K562 (cell line): ENCODE measurements around the gene UIMC1. TPM values are rescaled to one million over a fixed set of nuclear protein-coding genes. Genes with fewer than 3 reads are reported as not detected.
A peak's percentile ranks its signal among the peaks of the same experiment; 100 is the strongest.

Source experiments
- ATAC-seq: fragments of 200-7000 bp; cut with Tn5 transposase; 3 replicates; pipeline ENCODE4 v1.9.1; 2020; ENCODE audit warnings: moderate library complexity
- Bru-seq: library from RNA; stranded (reverse); fragments of 400-500 nt; gene quantifications from one replicate; lab custom pipeline; 2021; lab: Mats Ljungman, UMichigan
- BruChase-seq, 2 experiments: library from RNA; stranded (reverse); fragments of 400-500 nt; gene quantifications; one replicate each; lab custom pipeline; 2021; lab: Mats Ljungman, UMichigan
- BruUV-seq: library from RNA; stranded (reverse); fragments of 400-500 nt; replicated peaks from 2 replicates; lab custom pipeline; 2021; lab: Mats Ljungman, UMichigan
- CTCF ChIA-PET: fragments of 300-600 bp; formaldehyde crosslinking; extraction: SDS; loops from one replicate; lab custom pipeline; 2021; ENCODE audit warnings: low intra/inter-chr PET ratio; lab: Yijun Ruan, JAX
- POLR2A ChIA-PET: fragments of 300-600, 350-650 bp; sonication (Branson Sonifier 250); formaldehyde crosslinking; extraction: SDS; loops from one replicate; lab custom pipeline; 2021; ENCODE audit warnings: antibody characterized with exemption, inconsistent platforms; lab: Yijun Ruan, JAX
- DNase-seq, 4 experiments: peaks; one replicate each; pipeline versions ENCODE4 v3.0.0 to v3.0.0-alpha.2; 2011 to 2018; ENCODE audit warnings: low spot score in 3 of 4, mixed read lengths in 3 of 4; ENCODE audit errors: extremely low read depth in 1 of 4
- FAIRE-seq: peaks from 2 replicates; lab custom pipeline; 2011; peaks lifted over from hg19 to GRCh38; lab: Jason Lieb, UNC
- H2AFZ ChIP-seq: 2 replicates; pipeline ENCODE4 v1.6.0; 2011; ENCODE audit warnings: low read depth, low read length, control low read depth, inconsistent platforms
- H3K27ac ChIP-seq: fragments of 200-600 bp; 3 replicates; pipeline ENCODE4 v1.8.0; 2011; ENCODE audit warnings: low read depth, mild to moderate bottlenecking, control low read depth, inconsistent platforms, low read length, moderate library complexity, mixed read lengths; ENCODE audit errors: extremely low read depth
- H3K27me3 ChIP-seq, 2 experiments: fragments of 300-600 bp in 1 of 2; 2 replicates in 1 of 2; 3 replicates in 1 of 2; pipeline versions ENCODE4 v1.6.0 to v1.8.0; 2011; ENCODE audit warnings: inconsistent platforms in 2 of 2, low read length in 2 of 2, mild to moderate bottlenecking in 1 of 2, mixed read lengths in 1 of 2, moderate library complexity in 1 of 2; ENCODE audit not compliant: control insufficient read depth in 2 of 2, insufficient read depth in 2 of 2
- H3K36me3 ChIP-seq: fragments of 300-600 bp; 3 replicates; pipeline ENCODE4 v1.8.0; 2011; ENCODE audit warnings: mild to moderate bottlenecking, low read length, inconsistent platforms; ENCODE audit not compliant: control insufficient read depth, insufficient read depth
- H3K4me1 ChIP-seq, 2 experiments: fragments of 200-600 bp in 1 of 2; replicated peaks in 1 of 2; 2 replicates in 1 of 2; 3 replicates in 1 of 2; pipeline versions ENCODE4 v1.5.1 to v1.8.0; 2011; ENCODE audit warnings: inconsistent platforms in 2 of 2, low read length in 2 of 2, mild to moderate bottlenecking in 1 of 2, mixed read lengths in 1 of 2, moderate library complexity in 1 of 2; ENCODE audit not compliant: control insufficient read depth in 2 of 2, insufficient read depth in 2 of 2
- H3K4me2 ChIP-seq: 2 replicates; pipeline ENCODE4 v1.6.1; 2011; ENCODE audit warnings: low read length, control low read depth, inconsistent platforms, mixed read lengths; ENCODE audit not compliant: insufficient read depth
- H3K4me3 ChIP-seq: fragments of 200-600 bp; sonication (generic), shearing (Covaris generic); 2 replicates; pipeline ENCODE4 v1.5.1; 2016; ENCODE audit warnings: control low read depth, inconsistent platforms
- H3K79me2 ChIP-seq: fragments of 200-600 bp; 3 replicates; pipeline ENCODE4 v1.8.0; 2011; ENCODE audit warnings: low read length, inconsistent platforms; ENCODE audit not compliant: control insufficient read depth, insufficient read depth
- H3K9ac ChIP-seq, 2 experiments: 2 replicates each; pipeline versions ENCODE4 v1.6.0 to v1.6.1; 2011; ENCODE audit warnings: low read depth in 2 of 2, low read length in 2 of 2, control low read depth in 1 of 2, inconsistent platforms in 1 of 2, mild to moderate bottlenecking in 1 of 2, mixed read lengths in 1 of 2; ENCODE audit not compliant: insufficient read depth in 1 of 2
- H3K9me1 ChIP-seq: one replicate; pipeline ENCODE4 v1.6.0; 2011; ENCODE audit warnings: inconsistent platforms, mild to moderate bottlenecking, low read length, moderate library complexity; ENCODE audit not compliant: control insufficient read depth, insufficient read depth
- H3K9me3 ChIP-seq: replicated peaks from 2 replicates; pipeline ENCODE4 v1.5.1; 2011; ENCODE audit warnings: low read depth, low read length, inconsistent platforms; ENCODE audit not compliant: control insufficient read depth, insufficient read depth
- H4K20me1 ChIP-seq: replicated peaks from 2 replicates; pipeline ENCODE4 v1.6.1; 2011; ENCODE audit warnings: low read length, inconsistent platforms, mixed read lengths; ENCODE audit not compliant: control insufficient read depth, insufficient read depth
- TGIF2 ChIP-seq: sonication (generic); formaldehyde crosslinking; IDR thresholded peaks from 2 replicates; pipeline ENCODE4 v1.8.1; 2022; ENCODE audit warnings: mild to moderate bottlenecking, missing genetic modification reagents, moderate library complexity
- U2AF2 ChIP-seq: fragments of 200-400 bp; formaldehyde crosslinking; optimal IDR thresholded peaks from 2 replicates; pipeline ENCODE3; 2017; ENCODE audit warnings: low read depth, mild to moderate bottlenecking, low read length
- ZZZ3 ChIP-seq: fragments of 450-650 bp; IDR thresholded peaks from 2 replicates; pipeline ENCODE4 v1.6.1; 2016; ENCODE audit warnings: antibody characterized with exemption, mild to moderate bottlenecking, moderate library complexity
- WGBS: fragments of 100-300 bp; shearing (Covaris generic); methylation state at CpG from one replicate; pipeline ENCODE4 v1.1.6; 2016; ENCODE audit warnings: low coverage, mixed read lengths; ENCODE audit not compliant: insufficient coverage; ENCODE audit errors: missing lambda C conversion rate; 5-methylcytosine and 5-hydroxymethylcytosine counted together
- in situ Hi-C: fragments of 300-500 bp; cut with MboI; formaldehyde crosslinking; loops from 4 replicates; pipeline ENCODE4 v1.15.0; 2018; ENCODE audit warnings: inconsistent platforms, mixed read lengths
- intact Hi-C: fragments of 100-400 bp; cut with micrococcal nuclease; formaldehyde crosslinking; loops from 2 replicates; pipeline ENCODE4 v1.14.2; 2022
- long read RNA-seq, 3 experiments: library from polyadenylated mRNA in 2 of 3; library from RNA in 1 of 3; unstranded in 2 of 3; stranded (forward) in 1 of 3; transcript quantifications; one replicate each; pipeline ENCODE4 v2.0.0, GENCODE V29; 2019 to 2022
- polyA minus RNA-seq, 3 experiments: library from RNA; depleted of rRNA, polyadenylated mRNA; stranded (reverse); fragments of >200 nt; gene quantifications; 2 replicates each; pipeline ENCODE4 v1.2.3, GENCODE V29; 2011
- polyA plus RNA-seq, 8 experiments: library from polyadenylated mRNA; depleted of rRNA in 4 of 8; stranded (reverse) in 5 of 8; unstranded in 3 of 8; fragments of >200 nt; fragmentation: Nextera tagmentation in 2 of 8; fragmentation: Illumina TruSeq in 1 of 8; extraction: Ambion mirVana in 2 of 8; extraction: Trizol in 1 of 8; gene quantifications; 2 replicates each; pipeline versions ENCODE4 v1.2.1 to v1.2.3, GENCODE V29; 2011 to 2014; ENCODE audit warnings: inconsistent platforms in 1 of 8, missing spikeins in 1 of 8
- total RNA-seq, 7 experiments: library from RNA; depleted of rRNA in 6 of 7; stranded (reverse); fragments of >200 nt in 6 of 7; fragmentation: Illumina TruSeq in 2 of 7; extraction: Trizol in 2 of 7; gene quantifications; 2 replicates each; pipeline versions ENCODE4 v1.2.1 to v1.2.3, GENCODE V29; 2011 to 2021; ENCODE audit warnings: low replicate concordance in 1 of 7
- TF ChIP-seq, protein P1 (sequence below): fragments of 450-650 bp; IDR thresholded peaks from 2 replicates; pipeline ENCODE4 v1.6.1; 2016; ENCODE audit warnings: low read depth, mild to moderate bottlenecking, moderate library complexity
- TF ChIP-seq, protein P2 (sequence below), 3 experiments: fragments of 200-800 bp in 1 of 3; sonication (Bioruptor generic) in 1 of 3; sonication (generic) in 1 of 3; formaldehyde crosslinking in 1 of 3; IDR thresholded peaks; 2 replicates each; pipeline versions ENCODE4 v1.6.1 to v1.8.0; 2016 to 2022; ENCODE audit warnings: mild to moderate bottlenecking in 2 of 3, missing compliant biosample characterization in 2 of 3, missing genetic modification characterization in 2 of 3, missing genetic modification reagents in 1 of 3
- TF ChIP-seq, protein P3 (sequence below): sonication (generic); formaldehyde crosslinking; IDR thresholded peaks from 2 replicates; pipeline ENCODE4 v1.8.0; 2022; ENCODE audit warnings: mild to moderate bottlenecking, missing genetic modification reagents
- TF ChIP-seq, protein P4 (sequence below): sonication (generic); formaldehyde crosslinking; IDR thresholded peaks from 2 replicates; pipeline ENCODE4 v1.8.0; 2022; ENCODE audit warnings: missing genetic modification reagents, mild to moderate bottlenecking, moderate library complexity, borderline replicate concordance
- TF ChIP-seq, protein P5 (sequence below): fragments of 250-450 bp; sonication (Bioruptor Pico); IDR thresholded peaks from 2 replicates; pipeline ENCODE4 v1.8.0; 2022; ENCODE audit warnings: moderate library complexity, mild to moderate bottlenecking, inconsistent platforms

UIMC1 gene
- 63.6 and 136 TPM in 2 replicates for total RNA-seq (2011; cell fraction: chromatin; rRNA removed; ENCODE audit: low replicate concordance)
- 26.2 and 34.3 TPM in 2 replicates for total RNA-seq (2011; cell fraction: nucleolus; rRNA removed)
- total RNA-seq (2011; cell fraction: nucleoplasm; rRNA removed) = 68.0 and 110 TPM in 2 replicates
- total RNA-seq (2014; rRNA removed) (28.5 and 33.3 TPM in 2 replicates), total RNA-seq (2014; rRNA removed; fragmentation: Illumina TruSeq; extraction: Trizol) (51.7 and 52.3 TPM in 2 replicates), total RNA-seq (2015; rRNA removed; fragmentation: Illumina TruSeq; extraction: Trizol) (41.6 and 49.2 TPM in 2 replicates), total RNA-seq (2021) (44.8 and 46.3 TPM in 2 replicates), polyA plus RNA-seq (2011; rRNA removed) (31.1 and 33.5 TPM in 2 replicates), polyA plus RNA-seq (2014; fragmentation: Illumina TruSeq; extraction: Trizol) (37.6 and 43.7 TPM in 2 replicates), polyA plus RNA-seq (2014; fragmentation: Nextera tagmentation; extraction: Ambion mirVana) (10 to 100 TPM; 14.9 to 23.6 TPM), polyA plus RNA-seq (2014; rRNA removed) (34.0 and 36.8 TPM in 2 replicates), polyA minus RNA-seq (2011; rRNA and poly(A)+ RNA removed) (47.1 and 79.1 TPM in 2 replicates), Bru-seq, nascent RNA (percentile 85 among the genes with signal in this experiment), BruChase-seq, experiment 1, labeled RNA remaining after a 2-hour chase (percentile 89 among the genes with signal in this experiment), BruChase-seq, experiment 2, labeled RNA remaining after a 6-hour chase (percentile 88 among the genes with signal in this experiment)
- polyA plus RNA-seq (2011; cell fraction: cytosol; rRNA removed) = 7.2 and 16.6 TPM in 2 replicates
- polyA plus RNA-seq (2011; cell fraction: nucleus; rRNA removed) = 35.3 and 51.1 TPM in 2 replicates
- 21.9 and 25.1 TPM in 2 replicates for polyA plus RNA-seq (2012)
- polyA minus RNA-seq (2011; cell fraction: cytosol; rRNA and poly(A)+ RNA removed) = 20.4 and 21.0 TPM in 2 replicates
- polyA minus RNA-seq (2011; cell fraction: nucleus; rRNA and poly(A)+ RNA removed) = 22.8 and 45.4 TPM in 2 replicates
- long read RNA-seq, experiment 1, transcript UIMC1-212 (15 exons, 2,502 nt) = major isoform, 32 of 107 reads
- long read RNA-seq, experiment 1, partial matches to known transcripts = 8 of 107 reads
- long read RNA-seq, experiment 1, other reads (novel, unspliced or antisense) = 67 of 107 reads
- long read RNA-seq, experiment 2, transcript UIMC1-212 (15 exons, 2,502 nt) = major isoform, 5 of 33 reads
- long read RNA-seq, experiment 2, partial matches to known transcripts = 8 of 33 reads
- long read RNA-seq, experiment 2, other reads (novel, unspliced or antisense) = 19 of 33 reads
- long read RNA-seq, experiment 3, partial matches to known transcripts = 4 of 19 reads
- long read RNA-seq, experiment 3, other reads (novel, unspliced or antisense) = 10 of 19 reads

DNA sequence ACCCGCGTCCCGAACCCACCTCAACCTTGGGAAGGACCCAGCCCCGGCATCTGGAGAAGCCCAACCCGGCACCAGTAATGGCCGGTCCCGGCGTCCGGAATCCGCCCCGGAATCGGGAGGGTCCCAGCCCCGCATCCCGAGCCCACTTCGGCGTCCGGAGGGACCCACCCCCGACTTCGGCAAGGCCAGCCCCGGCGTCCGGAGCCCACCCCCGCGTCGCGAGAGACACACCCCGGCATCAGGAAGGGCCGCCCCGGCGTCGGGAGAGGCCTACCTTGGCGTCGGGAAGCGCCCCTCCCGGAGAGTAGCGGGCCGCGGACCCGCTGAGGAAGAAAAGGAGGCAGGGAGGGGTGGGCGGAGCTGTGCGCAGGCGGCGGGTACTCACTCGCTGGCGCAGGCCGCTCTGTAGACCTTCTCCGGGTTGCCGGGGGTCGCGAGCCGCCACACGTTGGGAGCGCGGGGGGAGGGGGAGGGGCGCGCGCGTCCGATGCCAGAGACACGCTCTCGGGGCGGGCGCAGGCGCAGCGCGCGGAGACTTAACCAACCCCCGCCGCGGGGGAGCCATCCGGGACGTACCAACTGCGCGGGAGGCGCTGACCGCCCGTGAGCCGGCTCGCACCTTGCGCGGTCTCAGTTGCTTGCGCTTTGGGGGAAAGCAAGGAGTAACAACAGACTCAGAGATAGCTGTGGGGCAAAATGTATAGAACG lies at the start of gene UIMC1:
Gene UIMC1, minus strand, starts transcription at position 515 of the 708 bp plus-strand sequence. CDS start 24,164 bp downstream, outside the sequence.
- H3K4me2 ChIP-seq = peak within 1 kb of the TSS; percentile 84
- ATAC-seq (peak; percentile 92), FAIRE-seq (peak; percentile 78), DNase-seq (peak; percentile 93 to 97 (median 94))
- no TSS peak for BruUV-seq
- WGBS = under 1% methylated on average over 41 of the region's 83 CpGs
- H4K20me1 ChIP-seq = peaks cover 20% of the 10 kb centered on the region
- CTCF ChIA-PET = interaction anchor here (1.0 kb wide), 1 partner anchor 11 kb away, joined by 3 read pairs; no protein-coding TSS in a partner anchor
- POLR2A ChIA-PET = interaction anchor here (0.6 to 4.1 kb wide), 7 partner anchors 8 to 475 kb away, joined by 3 to 45 read pairs (median 3); partner anchors contain the start of gene ZNF346
- no peaks in the 10 kb centered on the region for H3K9me3 ChIP-seq
- peak within 1 kb of the TSS; percentile 98 for H2AFZ ChIP-seq
- no peaks in the 10 kb centered on the region for H3K9me1 ChIP-seq
- peak within 1 kb of the TSS; percentile 96 for H3K27ac ChIP-seq
- peak within 1 kb of the TSS; percentile 94 for H3K4me3 ChIP-seq
- H3K79me2 ChIP-seq = peaks cover 52% of the 10 kb centered on the region
- no peaks in the 10 kb centered on the region for H3K27me3 ChIP-seq
- H3K36me3 ChIP-seq = peaks cover 18% of the 10 kb centered on the region
- H3K9ac ChIP-seq = peak within 1 kb of the TSS; percentile 93 to 99
- intact Hi-C loops (loop anchor here (1.0 kb wide), 1 partner anchor 16 kb away; the partner anchor contains the start of gene ZNF346), in situ Hi-C loops (no loop called here)
- peaks cover 3 to 22% of the 10 kb centered on the region in 2 experiments; a peak in 3 of 5 replicates for H3K4me1 ChIP-seq
- TF ChIP-seq TGIF2 (CRISPR knock-in tag) (peak; percentile 94), U2AF2 (no peak), ZZZ3 (no peak)
- TF ChIP-seq, protein P1, sequence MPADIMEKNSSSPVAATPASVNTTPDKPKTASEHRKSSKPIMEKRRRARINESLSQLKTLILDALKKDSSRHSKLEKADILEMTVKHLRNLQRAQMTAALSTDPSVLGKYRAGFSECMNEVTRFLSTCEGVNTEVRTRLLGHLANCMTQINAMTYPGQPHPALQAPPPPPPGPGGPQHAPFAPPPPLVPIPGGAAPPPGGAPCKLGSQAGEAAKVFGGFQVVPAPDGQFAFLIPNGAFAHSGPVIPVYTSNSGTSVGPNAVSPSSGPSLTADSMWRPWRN = 0 out of 2 replicates have a peak, but pooled peaks have one; percentile 11
- TF ChIP-seq, protein P2, sequence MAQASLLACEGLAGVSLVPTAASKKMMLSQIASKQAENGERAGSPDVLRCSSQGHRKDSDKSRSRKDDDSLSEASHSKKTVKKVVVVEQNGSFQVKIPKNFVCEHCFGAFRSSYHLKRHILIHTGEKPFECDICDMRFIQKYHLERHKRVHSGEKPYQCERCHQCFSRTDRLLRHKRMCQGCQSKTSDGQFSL (CRISPR knock-in tag; IDR thresholded peaks at IDR 0.05) = peak; percentile 82
- TF ChIP-seq, protein P2 (tag; IDR thresholded peaks at IDR 0.05) = peak in 1 of 2 experiments; percentile 66; a peak in 1 of 4 replicates
- TF ChIP-seq, protein P3, sequence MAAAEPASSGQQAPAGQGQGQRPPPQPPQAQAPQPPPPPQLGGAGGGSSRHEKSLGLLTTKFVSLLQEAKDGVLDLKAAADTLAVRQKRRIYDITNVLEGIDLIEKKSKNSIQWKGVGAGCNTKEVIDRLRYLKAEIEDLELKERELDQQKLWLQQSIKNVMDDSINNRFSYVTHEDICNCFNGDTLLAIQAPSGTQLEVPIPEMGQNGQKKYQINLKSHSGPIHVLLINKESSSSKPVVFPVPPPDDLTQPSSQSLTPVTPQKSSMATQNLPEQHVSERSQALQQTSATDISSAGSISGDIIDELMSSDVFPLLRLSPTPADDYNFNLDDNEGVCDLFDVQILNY (CRISPR knock-in tag) = 0 out of 2 replicates have a peak, but pooled peaks have one; percentile 21
- TF ChIP-seq, protein P4, sequence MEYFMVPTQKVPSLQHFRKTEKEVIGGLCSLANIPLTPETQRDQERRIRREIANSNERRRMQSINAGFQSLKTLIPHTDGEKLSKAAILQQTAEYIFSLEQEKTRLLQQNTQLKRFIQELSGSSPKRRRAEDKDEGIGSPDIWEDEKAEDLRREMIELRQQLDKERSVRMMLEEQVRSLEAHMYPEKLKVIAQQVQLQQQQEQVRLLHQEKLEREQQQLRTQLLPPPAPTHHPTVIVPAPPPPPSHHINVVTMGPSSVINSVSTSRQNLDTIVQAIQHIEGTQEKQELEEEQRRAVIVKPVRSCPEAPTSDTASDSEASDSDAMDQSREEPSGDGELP (CRISPR knock-in tag) = peak; percentile 77
- TF ChIP-seq, protein P5, sequence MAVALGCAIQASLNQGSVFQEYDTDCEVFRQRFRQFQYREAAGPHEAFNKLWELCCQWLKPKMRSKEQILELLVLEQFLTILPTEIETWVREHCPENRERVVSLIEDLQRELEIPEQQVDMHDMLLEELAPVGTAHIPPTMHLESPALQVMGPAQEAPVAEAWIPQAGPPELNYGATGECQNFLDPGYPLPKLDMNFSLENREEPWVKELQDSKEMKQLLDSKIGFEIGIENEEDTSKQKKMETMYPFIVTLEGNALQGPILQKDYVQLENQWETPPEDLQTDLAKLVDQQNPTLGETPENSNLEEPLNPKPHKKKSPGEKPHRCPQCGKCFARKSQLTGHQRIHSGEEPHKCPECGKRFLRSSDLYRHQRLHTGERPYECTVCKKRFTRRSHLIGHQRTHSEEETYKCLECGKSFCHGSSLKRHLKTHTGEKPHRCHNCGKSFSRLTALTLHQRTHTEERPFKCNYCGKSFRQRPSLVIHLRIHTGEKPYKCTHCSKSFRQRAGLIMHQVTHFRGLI (CRISPR knock-in tag) = peak; percentile 99; the same call in 1 of the 2 replicates
